Measurements from ENCODE around the gene LDLRAD4.

LDLRAD4 gene

DNA sequence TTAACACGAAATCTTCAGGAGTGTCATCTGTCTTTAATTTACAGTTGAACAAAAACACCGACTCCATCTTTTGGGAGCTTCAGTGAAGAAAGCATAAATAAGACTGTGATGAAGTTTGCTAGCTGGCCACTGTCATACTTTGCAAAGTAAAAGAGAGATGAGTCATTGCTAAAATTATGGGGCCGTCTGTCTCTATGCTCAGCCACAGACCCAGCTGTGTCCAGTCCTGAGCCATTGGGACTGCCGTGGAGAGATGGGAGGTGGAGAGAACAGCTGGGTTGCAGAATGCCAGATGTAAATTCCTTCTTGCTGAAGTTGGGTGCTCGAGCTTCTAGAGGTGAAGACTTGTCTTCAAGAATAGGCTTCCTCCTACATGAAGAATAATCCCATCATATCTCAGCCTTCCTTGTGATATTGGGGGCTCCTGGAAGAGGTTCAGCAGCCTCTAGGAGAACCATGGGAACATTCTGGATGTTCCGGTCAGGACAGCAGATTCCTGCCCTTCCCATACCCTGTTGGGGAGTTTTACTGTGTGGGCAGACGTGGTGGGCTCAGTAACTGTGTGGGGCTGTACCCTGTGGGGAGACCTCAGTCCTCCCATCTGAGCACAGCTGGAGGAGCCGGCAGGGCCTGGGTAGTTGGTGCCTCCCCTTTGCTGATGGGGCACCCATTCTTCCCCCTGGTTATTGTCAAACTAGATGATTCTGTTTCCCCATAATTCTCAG lies 71.1 kb downstream of the LDLRAD4 start:
- no peak for DNase-seq

DNA sequence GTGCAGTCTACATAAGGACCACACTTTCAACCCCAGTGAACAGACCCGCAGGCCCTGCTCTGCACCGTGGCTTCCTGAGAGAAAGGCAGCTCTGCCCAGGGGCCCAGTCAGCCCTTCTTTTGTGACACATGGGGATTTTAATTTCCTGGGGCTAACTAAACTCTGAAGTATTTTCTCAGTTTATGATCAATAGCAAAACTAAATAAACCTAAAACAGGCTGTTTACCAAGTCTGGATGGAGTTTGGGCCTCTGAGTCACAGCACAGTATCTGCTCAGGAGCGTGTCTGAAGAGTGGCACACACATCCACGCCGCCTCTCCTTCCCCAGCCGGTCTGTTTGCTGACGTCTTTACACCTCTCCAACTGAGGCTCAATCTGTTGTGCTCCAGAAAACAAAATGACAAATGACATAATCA lies 72.3 kb downstream of the LDLRAD4 start:
- no peak for DNase-seq

DNA sequence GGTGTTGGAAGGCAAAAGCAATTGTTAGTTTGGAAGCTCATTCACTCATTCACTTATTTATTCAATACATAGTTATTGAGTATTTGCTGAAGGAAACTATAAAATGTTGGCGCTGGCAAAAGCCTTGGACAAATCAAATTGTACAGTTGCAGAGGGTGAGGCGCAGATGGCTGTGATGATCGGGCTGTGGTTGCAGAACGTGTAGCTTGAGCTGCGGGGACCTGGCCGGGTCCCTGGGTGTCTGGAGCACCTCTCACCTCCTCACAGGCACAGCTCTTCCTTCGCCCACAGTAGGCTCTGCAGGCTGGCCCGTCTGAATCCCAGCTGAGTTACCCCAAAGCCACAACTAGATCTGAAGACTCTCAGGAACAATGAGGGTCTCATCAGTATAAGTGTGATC lies 72.7 kb downstream of the LDLRAD4 start:
- DNase-seq, result no peak

DNA sequence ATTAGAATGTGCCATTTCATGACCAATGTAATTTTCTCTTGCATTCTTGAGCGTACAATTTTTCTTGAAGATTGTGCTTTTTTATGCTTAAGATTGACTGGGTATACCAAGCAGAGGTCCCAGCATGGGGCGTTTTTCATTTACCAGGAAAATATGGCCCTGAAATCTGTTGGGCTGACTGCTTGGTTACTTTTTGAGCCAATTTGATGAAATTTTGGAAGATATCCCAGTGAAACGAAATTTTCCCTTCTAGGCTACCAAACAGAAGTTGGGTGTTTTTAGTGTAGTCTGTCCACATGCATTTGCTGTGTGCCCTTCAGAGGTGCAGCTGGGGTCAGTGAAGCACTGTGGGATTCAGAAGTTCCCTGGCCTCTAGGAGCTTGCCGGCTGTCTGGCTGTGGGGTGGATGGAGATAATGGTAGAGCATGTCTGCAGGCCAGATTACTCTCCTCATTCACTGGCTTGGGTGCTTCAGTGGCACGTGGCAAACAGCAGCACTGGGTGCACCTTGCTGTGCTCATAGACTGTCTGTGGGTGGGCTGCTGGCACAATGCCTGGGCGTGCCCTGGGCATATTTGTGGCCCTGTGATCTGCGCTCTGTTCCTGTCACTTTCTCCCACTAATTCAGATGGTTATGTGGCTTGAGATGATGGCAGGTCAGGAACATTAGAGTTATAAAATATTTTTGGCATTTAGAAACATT lies 73.3 kb downstream of the LDLRAD4 start:
- no peak for DNase-seq

DNA sequence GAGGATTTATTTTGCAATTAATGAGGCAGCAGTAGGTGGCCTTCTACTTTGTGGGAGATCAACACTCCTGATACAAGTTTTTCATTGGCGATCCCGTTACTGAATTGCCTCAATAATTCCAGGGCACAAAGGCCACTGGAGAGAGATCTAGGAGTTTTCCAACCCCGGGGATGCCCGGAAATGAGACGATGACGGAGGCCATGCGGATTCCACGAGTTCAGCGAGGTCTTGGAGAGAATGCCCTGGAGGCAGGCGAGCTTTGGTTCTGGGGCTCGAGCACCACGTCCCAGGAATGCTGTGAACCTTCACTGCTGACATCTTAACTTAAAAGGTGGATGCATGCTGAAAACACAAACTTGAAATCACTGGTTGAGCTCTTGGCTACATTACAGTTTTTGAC lies 74.2 kb downstream of the LDLRAD4 start:
- no peak for DNase-seq

DNA sequence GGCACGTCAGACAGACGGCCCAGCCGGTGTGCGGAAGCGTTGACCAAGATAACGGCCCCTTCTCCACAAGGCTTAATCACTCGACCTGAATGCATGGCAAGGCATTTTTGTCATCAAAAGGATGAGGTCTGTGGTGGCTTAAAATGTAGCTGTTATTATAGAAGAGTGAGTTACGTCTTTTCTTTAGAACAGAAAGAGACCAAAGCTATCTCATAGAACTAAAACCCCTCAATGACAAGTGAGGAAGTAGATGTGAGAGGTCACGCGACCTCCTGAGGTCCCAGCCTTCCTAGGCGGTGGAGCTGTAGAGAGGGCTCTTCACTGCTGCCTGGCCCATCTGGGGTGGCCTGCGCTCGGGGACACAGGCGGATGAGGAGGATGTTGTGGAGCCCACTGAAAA lies 75.7 kb downstream of the LDLRAD4 start:
- no peak for DNase-seq

DNA sequence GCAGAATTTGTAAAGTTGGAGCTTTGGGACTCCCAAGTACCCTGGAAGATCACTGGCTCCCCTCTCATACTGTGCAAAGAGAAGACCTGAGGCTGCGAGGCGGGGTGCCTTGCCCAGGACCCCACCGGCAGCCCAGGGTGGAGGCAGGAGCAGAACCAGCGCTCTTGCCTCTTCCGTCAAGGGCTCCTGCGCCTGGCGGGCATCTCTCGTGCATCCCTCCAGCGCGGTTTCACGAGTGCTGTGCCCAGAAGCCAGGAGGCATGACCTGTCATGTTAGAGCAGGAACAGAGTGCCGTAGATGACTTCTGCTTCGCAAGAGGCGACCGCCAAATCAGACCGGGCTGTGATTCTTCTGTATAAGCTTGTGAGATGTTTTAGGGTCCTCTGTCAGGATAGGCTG lies 77.3 kb downstream of the LDLRAD4 start:
- no peak for DNase-seq

DNA sequence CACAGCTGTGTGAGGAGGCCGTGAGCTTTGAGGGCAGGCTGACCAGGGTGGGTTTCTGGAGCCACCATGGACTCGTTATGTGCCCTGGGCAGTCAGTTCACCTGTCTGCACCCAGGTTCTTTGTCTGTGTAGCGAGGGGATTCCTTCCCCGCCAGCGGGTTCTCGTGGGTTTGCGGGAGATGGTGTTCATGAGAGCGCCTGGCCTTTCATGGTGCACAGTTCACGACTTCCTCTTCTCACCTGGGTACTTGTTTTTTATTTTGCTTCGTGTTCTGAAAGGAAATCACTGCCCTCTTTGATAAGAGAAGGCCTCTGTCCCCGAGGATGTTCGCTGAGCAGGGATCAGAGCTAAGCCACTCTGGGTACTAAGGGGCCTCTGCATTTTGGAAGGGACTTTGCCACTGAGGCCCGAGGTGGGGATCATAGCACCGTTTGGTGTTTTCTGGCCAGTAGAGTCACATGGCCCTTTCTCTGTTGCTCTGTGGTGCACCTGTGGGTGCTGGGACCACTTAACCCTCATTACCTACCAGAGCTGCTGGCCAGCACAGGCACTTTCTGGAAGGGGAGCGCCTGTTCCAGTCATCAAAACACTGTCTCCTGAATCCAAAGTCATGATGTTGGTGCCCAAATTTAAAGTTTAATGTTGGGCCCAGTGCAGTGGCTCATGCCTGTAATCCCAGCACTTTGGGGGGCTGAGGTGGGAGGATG lies 78.5 kb downstream of the LDLRAD4 start:
- no peak for DNase-seq

DNA sequence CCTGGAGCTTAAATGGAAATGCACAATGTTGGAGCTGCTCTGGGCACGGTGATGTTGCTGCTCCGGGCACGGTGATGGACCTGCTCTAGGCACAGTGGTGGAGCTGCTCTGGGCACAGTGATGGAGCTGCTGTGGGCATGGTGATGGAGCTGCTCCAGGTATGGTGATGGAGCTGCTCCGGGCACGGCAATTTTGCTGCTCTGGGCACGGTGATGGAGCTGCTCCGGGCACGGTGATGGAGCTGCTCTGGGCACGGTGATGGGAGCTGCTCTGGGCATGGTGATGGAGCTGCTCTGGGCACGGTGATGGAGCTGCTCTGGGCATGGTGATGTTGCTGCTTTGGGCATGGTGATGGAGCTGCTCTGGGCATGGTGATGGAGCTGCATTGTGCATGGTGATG lies 79.7 kb downstream of the LDLRAD4 start:
- DNase-seq, result no peak

DNA sequence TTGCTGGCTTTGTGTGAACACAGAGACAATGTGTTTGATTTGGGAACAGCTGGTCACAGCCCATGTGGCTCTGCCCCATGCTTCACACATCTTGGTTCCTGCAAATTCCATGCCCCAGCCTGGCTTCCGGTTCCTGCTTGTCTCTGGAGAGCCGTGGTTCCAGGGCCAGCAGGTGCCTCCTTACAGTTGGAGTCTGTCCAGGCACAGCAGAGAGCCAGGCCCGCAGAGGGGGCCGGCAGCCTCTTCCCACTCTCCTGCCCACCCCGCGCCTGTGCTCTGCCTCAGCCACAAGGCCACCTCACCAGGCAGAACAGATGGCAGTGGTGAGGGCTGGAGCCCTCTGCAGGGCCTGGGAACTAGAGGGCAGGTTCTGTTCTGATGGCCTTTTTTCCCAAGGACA lies 81.5 kb downstream of the LDLRAD4 start:
- no peak for DNase-seq

DNA sequence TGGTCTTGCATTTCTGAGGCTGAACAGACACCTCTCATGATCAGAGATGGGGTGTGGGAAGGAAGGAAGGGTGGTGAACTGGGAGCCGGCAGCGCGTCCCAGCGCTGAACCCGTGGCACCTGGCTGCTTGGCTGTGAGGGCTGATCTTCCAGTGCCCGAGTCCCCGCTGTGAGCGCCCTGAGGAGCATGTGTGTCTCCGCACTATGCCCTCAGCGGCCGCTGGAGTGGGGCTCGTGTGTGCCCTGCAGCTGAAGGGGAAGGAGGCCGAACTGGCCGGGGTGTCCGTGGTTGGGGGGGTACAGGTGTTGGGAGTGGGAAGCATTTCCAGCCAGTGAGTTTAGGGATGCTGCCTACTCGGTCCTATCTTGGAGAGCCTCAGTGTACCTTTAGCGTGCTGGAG lies 82.2 kb downstream of the LDLRAD4 start:
- no peak for DNase-seq

DNA sequence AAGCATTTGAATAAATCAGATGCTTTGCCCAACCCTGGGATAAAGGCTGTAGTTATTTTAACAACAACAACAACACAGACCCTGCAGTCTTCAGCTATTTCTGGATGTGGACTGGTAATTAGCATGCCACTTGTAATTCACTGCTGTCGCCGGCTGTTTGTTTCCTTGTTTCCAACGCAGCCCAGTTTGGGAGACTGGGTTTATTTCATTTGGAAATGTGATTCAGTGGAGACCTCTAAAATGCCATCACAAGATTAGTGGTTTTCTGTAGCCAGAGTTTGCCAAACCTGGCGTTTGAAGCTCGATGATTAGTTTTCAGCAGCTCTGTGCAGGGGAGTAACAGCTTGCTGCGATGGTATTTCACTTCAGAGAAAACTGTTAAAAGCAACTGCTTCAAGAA lies 83.5 kb downstream of the LDLRAD4 start:
- DNase-seq, result no peak

DNA sequence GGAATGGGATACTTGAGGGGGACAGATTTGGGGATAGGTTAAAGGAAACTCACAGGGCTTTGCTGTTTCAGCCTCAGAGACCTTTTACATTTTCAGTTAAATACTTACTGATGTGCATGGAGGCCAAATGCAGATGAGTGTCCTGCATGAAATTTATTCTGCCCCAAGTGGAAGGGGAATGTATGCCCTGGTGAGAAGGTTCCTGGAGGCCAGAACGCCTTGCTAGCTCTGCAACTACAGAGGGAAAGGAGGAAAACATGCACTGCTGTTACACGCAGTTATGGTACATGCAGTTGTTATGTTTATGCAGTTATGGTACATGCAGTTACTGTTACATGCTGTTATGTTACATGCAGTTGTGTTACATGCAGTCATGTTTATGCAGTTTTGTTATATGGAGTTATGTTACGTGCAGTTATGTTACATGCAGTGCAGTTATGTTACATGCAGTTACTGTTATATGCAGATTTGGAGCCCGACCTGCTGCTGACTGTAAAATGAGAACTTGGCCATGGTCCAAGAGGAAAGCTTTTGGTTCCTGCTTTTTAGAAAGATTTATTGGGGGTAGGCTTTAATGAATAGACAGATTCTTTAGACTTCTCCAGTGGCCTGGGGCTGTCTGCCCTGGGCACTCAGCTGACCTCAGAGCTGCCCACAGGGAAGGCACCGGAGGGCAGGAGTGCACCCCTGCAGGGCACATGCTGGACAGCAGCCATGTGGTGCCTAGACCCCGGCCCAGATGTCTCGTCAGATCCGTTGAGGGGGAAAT lies 84.1 kb downstream of the LDLRAD4 start:
- peak in 2 of 3 experiments; percentile 23 to 28 for DNase-seq

DNA sequence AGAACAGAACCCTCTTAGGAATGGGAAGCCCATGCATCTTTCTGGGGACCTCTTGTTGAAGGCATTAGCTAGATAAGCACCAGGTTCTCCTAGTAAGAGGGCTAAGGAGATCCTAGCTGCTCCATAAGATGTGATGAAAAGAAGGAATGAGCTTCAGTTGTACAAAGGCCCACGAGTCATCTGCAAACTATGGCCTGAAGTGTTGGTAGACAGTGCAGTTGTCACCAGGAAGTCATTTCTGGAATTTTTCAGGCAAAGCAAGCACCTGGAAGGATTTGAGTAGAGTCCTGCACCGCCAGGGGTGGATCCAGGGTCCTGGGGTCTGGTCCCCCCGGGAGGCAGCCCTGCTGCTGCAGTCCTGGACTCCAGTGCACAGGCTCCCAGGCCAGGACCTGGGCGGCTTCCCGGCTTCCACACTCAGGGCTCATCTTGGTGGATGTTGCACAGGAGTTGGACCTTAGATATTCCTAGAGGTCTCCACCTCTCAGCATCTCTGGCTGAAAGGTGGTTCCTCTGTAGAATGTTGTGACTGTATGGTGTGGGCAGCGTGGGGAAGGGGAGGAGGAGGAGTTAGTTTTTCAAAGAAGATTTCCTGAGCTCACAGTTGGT lies 85.3 kb downstream of the LDLRAD4 start:
- DNase-seq, result no peak

DNA sequence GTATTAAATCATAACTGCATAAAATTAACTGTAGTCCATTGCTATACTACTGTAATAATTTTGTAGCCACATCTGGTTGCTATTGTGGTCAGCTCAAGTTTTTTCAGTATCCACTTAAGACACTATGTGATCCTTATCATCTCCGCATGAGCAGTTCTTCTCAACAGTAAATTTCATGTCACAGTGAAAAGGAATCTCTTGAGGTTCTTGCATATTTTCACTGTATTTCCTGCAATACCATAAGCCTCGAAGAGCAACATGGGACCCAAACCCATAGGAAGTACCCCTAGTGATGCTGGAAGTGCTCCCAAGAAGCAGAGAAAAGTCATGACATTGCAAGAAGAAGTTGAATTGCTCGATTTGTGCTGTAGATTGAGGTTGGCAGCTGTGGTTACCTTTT lies 86.7 kb downstream of the LDLRAD4 start:
- DNase-seq, result no peak

DNA sequence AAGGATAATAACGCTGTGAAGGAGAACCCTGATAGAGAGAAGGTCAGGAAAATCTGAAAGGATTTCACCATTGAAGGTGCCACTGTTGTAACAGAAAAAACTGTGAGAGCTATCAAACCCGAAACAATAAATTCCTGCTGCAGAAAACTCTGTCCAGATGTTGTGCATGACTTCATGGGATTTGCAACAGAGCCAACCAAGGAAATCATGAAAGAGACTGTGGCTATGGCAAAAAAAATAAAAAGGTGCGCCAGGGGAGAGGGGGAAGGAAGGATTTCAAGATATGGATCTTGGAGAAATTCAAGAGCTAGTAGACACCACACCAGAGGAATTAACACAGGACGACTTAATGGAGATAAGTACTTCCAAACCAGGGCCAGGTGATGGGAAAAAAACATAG lies 88.0 kb downstream of the LDLRAD4 start:
- DNase-seq, result no peak

DNA sequence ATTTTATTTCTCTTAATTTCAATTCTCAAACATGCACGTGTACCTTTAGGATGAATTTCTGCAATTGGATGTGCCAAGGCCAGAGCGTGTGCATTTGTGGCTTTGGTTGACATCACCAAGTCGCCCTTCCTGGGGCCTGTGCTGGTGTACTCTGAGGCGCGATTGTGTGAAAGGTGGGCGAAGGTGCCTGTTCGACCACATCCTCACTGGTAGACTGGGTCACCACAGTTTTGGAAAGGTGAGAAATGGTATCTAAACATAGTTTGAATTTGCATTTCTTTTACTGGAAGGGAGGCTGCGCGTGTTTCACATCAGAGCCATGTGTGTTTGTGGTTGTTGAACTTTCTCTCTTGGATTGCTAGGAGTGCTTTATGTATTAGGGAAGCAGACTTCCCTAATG lies 89.8 kb downstream of the LDLRAD4 start:
- DNase-seq, result no peak

DNA sequence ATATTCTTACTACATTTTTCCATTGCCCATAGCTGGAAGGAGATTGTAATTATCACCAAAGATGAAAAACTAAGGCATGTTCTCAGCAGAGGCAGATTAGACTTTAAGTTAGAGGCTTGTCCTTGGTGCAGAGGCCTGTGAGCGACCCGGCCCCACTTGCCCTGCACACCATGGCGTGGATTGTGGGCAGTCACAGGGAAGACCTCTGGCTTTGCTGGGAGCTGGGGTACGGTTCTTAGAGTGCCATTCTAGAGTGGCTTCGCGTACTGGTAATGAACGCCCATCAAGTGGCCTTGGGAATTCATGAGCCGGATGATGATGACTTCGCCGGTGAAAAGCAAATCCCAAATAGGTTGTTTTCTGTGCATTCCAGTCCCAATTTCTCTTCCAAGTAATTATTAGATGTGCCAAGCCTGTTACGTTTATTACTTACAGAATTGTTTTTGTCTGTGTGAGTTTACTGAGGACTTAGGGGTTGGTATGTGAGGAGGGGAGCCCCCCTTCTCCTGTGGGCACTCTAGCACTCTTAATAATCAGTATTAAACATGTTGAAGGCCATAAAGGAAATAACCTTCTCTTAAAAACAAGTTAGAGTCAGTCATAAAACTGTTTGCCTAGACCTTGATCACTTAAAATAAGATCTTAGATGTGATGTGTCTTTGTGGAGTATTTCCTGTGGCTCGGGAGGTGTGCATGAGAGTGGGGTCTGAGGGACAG lies 90.6 kb downstream of the LDLRAD4 start:
- no peak for DNase-seq

DNA sequence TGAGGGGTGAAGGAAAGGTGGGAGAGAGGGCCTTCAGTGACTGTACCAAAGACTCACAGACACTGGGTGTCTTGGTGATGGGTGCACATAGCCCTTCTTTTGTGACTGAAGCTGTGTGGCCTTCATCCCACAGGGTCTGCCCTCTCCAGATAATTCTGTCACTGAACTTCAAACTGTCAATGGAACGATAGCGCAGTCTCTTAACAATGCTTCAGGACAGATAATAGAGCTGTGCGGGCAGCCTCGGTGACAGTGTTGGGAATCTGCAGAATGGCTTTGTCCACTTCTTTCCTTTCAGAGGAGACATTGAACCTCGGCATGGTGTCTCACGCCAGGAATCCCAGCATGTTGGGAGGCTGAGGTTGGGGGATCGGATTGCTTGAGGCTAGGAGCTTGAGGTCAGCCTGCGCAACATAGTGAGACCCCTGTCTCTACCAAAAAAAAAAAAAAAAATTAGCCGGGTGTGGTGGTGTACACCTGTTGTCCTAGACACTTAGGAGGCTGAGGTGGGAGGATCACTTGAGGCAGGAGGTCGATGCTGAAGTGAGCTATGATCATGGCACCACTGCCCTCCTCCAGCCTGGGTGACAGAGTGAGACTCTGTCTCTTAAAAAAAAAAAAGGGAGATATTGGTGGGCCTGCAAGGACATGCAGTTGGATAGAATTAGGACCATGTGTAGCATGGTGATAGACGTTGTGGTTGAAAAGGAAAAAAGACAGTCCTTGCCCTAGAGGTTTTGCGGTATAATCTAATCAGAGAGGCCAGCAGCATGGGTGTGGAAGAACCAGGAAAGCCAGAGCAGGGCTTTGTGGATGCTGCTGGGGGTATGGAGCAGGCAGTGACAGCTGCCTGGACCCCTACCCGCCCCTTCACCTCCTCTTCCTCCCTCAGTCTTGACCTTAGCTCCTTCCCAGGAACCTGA lies 91.4 kb downstream of the LDLRAD4 start:
- no peak for DNase-seq

DNA sequence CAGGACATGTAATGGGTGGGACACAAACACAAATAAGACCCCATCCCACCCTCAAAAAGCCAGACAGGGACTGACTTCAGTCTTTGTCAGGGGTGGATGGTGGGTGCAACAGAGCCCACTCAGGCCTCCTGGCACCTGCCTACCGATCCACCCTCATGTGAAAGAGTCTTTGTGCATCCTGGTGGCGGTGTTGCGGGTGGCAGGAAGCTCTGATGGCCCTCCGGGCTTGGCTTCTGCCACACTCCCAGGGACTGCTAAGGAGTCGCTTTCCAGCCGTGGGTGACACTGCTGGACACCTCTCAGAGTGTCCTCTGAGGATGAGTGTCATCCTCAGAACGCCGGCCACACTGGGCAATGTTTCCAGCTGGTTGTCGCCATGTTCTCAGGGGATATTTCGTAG lies 92.6 kb downstream of the LDLRAD4 start:
- DNase-seq, result no peak

DNA sequence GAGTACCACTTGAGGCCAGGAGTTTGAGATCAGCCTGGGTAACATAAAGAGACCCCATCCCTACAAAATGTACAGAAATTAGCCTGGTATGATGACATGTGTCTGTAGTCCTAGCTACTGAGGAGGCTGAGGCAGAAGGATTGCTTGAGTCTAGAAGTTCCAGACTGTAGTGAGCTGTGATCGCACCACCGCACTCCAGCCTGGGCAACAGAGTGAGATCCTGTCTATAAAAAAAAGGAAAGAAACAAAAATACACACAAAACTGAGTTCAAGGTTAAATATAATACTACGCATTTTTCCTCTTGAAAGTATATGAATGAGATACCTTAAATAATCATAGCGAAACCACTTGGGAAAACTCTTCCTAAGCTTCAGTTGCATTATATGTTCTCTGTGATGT lies 94.0 kb downstream of the LDLRAD4 start:
- no peak for DNase-seq

Data from NCI-H1417 (cell line).